NCI-H524 (cell line): Measurements from ENCODE around the gene RCOR3.
A peak's percentile ranks its signal among the peaks of the same experiment; 100 is the strongest.
"Not testable (repeated sequence)": the region's sequence is repeated elsewhere in the genome, so short reads cannot be mapped to it uniquely, and the experiment has no call there.

Source experiments
- DNase-seq, 2 experiments: peaks; one replicate each; lab custom pipeline; 2025; lab: John Stamatoyannopoulos, UW

RCOR3 gene

GRCh38 chr1:211340622-211341507 lies 81.7 kb downstream of the RCOR3 start:
- DNase-seq = peak in 1 of 2 experiments; percentile 31

- DNase-seq = no peak
Observed at GRCh38 chr1:211341999-211342398, 82.8 kb downstream of the RCOR3 start.

- DNase-seq = no peak
Observed at GRCh38 chr1:211343607-211344006, 84.4 kb downstream of the RCOR3 start.

- DNase-seq = no peak
Observed at GRCh38 chr1:211344152-211344618, 85.0 kb downstream of the RCOR3 start.

- peak; percentile 73 to 89 for DNase-seq
Observed at GRCh38 chr1:211345719-211346118, 86.6 kb downstream of the RCOR3 start.

GRCh38 chr1:211347077-211347844 lies 88.1 kb downstream of the RCOR3 start:
- DNase-seq = no peak

GRCh38 chr1:211348547-211348946 lies 89.4 kb downstream of the RCOR3 start:
- no peak for DNase-seq

GRCh38 chr1:211349741-211350140 lies 90.6 kb downstream of the RCOR3 start:
- DNase-seq = no peak

- DNase-seq = not testable (repeated sequence)
Observed at GRCh38 chr1:211352055-211352454, 92.9 kb downstream of the RCOR3 start.

GRCh38 chr1:211352465-211352864 lies 93.3 kb downstream of the RCOR3 start:
- no peak for DNase-seq

- peak in 1 of 2 experiments; percentile 38 for DNase-seq
Observed at GRCh38 chr1:211352985-211353515, 93.9 kb downstream of the RCOR3 start.

- no peak for DNase-seq
Observed at GRCh38 chr1:211353562-211354212, 94.5 kb downstream of the RCOR3 start.

- DNase-seq = no peak
Observed at GRCh38 chr1:211355873-211356272, 96.7 kb downstream of the RCOR3 start.

- no peak for DNase-seq
Observed at GRCh38 chr1:211356723-211357407, 97.7 kb downstream of the RCOR3 start.

- DNase-seq = no peak
Observed at GRCh38 chr1:211358685-211359084, 99.5 kb downstream of the RCOR3 start.

- no peak for DNase-seq
Observed at GRCh38 chr1:211359876-211360275, 100.7 kb downstream of the RCOR3 start.

- no peak for DNase-seq
Observed at GRCh38 chr1:211361202-211361601, 102.0 kb downstream of the RCOR3 start.
